ENCODE measurements around the gene KLF6. TPM values are rescaled to one million over a fixed set of nuclear protein-coding genes. Genes with fewer than 3 reads are reported as not detected.

The KLF6 gene
- total RNA-seq, 1 donor from 2014 or later: 134 TPM

DNA sequence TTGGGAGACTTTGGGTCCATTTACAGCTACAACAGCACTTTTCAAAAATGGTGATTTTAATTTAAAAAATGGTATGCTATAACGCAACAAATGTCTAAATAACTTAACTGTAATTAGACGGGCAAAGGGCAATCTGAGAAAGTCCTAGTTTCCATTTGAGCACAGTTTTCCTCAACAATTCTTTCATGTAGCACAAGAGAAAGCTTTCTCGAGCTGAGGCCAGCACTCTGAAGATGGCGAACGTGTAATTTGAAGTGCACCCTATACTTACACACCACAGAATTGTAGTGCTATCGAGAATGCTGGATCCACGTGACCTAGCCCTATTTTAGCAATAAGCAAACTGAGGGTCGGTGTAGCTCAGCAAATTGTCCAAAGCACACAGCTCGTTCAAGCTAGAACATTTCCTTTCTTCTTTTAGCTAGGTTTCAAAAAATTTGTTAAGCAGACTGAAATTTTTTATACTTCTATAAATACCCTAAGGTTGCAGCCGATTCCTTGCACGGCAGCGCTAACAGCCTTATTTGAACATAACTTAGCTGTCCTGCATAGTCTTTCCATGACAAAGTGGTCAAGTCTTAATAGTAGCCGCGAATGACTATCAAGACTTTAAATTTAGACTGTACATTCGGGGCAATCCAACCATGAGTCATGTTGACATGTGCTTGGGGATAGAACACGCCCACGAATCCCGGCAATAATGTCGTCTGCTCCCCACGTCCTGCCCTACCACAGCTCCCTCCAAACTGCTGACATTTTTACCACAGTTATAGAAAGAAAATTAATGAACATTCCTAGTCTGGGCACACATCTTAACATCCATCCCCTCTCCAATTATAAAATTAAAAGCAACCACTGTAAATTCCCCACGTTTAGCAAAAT lies 10.0 kb downstream of the KLF6 start:
- peak; percentile 62 for DNase-seq

- DNase-seq: peak; percentile 47
These were observed 10.8 kb downstream of the KLF6 start for GRCh38 chr10:3774018-3774813.

- peak; percentile 70 for DNase-seq
These were observed 11.5 kb downstream of the KLF6 start for GRCh38 chr10:3773460-3774017.

DNA sequence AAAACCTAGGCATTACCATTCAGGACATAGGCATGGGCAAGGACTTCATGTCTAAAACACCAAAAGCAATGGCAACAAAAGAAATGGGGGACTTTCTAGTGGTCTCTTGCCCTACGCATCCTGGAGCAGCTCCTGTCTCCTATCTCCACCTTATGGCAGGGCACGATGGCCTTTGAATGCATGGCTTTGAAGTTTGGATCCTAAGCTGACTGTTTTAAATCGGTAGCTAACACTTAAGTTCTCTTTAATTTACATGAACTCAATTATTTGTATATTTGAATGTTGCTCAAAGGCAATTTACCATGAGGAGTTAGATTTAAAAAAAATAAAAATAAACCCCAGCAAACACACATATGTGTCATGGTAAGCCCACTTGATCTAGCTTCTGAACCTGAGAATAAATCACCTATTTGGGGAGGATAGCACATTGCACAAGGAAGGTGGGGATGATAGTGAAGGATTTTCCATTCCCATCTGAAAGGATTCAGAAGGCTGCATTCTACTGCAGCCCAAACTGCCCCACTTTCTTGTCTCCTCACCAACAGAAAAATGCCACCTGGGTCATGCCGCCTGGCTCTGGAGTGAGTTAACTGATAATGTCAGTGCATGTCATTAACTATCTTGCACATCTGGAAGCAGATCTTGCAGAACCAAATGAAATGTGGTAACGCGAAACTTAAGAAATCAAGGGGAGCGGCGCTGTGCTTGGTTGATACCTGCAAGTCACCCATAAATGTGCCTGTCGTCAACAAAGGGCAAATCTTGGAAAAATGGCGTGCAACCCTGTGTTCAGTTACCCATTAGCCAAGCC lies 12.4 kb downstream of the KLF6 start:
- DNase-seq: no peak

DNA sequence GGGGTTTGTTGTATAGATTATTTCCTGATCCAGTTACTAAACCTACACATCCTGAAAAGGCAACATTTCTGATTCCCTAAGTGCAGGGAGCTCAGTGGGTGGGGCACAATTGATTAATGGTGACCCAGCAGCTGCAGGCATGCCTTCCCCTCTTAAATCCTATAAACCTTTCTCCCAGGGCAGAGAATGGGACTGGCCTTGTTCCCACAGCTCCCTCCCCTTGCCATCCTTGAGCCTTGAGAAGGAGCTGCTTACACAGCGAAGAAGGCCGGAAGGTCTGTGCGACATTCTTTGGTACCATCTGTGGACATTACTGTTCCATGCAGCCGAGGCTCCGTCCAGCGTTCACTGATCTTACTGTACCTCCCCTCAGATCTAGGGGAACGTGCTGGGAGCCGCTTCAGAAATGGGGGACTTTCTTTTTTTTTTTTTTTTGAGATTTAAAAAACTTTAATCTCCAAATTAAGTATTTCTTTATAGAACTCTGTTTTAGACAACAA lies 14.3 kb downstream of the KLF6 start:
- no peak for DNase-seq

DNA sequence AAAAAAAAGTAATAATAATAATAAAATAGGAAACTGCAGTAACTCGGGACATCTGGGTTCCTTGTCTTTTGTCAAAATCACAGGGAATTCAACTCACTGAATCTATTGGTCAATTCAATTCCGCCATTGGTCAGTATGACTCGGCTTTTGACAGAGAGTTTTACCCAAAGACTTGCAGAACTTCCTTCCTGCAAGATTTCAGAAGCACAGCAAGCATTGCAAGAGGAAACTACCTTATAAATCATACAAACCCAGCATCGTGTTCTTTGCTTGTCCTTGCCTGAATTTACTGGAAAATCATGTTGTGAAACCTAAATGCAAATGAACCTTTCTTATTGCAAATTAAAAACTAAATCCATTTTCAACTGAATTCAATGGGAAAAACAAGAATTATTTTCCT lies 15.5 kb downstream of the KLF6 start:
- no peak for DNase-seq

DNA sequence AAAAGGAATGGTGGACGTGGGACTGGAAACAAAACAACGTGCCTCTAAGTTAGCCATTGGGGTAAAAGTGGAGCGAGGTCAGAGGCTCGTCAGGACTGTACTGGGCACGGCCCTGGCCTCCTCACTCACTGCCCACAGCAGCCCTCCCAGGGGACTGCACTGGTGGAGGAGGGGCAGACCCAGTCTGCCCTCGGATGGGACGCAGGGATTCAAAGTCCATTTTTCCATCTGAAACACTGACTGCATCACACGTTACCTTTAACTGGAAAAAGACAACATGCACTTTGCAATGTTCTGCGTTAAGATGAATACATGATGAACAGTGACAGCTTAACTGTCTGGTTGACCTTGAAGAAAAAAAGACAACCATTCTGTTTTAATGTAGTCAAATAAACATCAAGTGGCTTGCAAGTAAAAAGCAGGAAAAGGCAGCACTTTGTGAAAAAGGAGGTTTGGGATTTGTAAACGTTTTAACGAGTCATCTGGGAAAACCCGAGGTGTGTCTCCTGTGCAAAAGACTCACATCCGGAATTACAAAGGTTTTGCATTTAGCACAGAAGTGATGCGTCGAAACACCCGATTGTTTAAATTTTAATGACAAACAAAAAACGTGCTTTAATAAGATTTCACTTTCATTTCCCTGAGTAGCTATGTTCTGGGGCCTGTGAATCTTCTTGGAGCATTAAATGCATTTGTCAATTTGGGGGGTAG lies 18.8 kb downstream of the KLF6 start:
- no peak for DNase-seq

DNA sequence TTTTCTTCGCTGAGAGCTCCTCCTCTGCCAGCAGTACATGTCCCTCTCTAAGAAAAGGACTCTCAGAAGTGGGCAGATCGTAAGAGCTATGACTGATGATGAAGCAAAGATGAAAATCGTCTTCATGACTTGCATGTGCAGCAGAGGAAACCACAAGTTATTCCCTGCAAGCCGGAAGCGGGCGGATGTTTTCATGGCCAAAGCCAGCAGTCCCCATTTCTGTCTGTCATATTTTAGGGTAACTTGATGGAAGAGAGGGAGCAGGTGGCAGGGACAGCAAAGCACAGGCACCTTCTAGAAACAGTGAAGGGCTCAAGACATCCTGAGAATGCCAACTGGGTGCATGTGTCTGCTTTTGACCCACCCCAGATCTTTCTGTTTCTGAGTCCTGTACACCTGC lies 19.9 kb downstream of the KLF6 start:
- no peak for DNase-seq

DNA sequence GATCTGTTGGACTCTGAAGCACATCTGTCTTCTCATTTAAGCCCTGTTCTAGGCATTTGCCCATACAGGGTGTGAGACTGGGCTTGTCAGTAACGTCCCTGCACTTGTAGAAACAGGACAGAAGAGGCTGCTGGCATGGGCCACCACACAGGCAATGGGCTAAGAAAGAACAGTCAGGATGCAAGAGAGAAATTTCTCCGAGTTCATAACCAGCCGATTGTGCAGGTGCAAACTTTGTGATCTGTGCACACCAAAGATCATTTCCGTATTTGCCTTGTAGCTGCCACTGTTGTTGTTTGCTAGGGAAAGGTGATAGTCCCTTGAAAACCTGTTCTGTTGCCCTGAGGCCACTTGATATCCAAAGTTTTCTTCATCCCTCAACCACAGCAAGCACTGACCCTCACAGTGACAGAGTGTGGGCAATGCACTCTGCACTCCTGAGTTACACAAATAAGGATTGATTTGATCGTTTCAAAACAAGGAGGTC lies 20.3 kb downstream of the KLF6 start:
- DNase-seq: no peak

- DNase-seq: no peak
These were observed 21.0 kb downstream of the KLF6 start for GRCh38 chr10:3763852-3764625.

DNA sequence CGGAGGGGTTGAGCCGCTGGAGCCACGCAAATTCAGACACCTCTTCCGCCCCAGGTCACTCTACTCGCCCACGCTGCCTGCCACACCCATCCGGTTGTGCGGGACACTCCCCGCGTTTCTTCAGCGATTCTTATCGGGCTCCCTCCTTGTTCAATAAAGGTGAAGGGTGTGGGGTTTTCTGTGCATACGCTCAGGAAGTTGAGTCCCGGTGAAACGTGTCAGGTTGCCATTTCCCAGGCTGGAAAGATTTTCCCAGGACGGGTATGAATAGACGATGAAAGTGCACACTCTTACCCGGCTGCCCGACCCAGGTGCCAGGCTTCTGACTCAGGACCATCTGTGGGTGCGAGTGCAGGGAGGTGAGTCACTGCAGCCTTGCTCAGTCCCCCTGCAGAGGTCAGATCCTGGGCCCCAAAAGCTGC lies 22.0 kb downstream of the KLF6 start:
- no peak for DNase-seq

DNA sequence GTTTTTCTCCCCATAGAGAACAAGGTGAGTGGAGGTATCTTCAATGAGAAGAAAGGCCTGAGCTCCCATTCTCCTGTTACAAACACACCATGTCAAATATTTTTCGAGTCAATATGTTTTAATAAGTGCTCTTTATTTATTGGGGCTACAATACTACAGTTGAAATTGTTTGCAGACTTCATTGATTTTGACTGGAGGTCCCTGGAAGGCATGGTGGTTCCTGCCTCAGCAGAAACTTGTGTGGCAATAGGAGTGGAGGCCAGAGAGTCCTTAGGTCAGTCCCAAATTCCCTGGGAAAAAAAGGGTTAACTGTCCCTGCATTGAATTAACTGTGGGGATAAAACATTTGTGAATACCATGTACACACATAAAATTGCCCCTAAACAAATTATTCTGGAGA lies 22.7 kb downstream of the KLF6 start:
- DNase-seq: no peak

- no peak for DNase-seq
These were observed 23.1 kb downstream of the KLF6 start for GRCh38 chr10:3761904-3762303.

DNA sequence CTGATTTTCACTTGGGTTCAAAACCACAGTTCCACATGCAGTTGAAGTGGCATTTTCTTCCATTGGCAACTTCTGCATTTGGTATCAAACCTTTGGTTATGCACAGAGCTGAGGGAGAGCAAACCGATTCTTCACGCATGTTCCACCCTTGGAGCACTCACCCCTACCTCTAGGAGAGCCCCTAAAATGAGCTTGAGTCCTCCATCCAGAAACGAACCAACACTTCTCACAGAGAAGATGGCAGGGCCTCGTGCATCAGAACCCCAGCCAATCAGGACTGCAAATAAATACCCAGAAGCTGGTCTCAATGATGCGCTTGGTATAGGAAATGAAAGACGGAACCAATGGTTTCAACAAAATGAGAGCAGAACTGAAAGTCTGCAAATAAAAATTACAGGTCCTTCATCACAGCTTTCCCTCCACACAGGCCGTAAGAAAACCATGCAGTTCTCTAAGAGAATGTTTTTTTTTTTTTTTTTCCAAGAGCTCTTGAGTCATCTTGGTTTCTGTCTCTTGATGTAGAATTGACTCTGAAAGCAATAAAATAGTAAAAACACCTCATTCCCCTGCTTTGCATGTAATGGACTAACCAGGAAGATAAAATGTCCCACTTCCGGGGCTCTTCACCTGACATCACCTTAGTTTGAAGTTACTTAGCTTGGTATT lies 23.9 kb downstream of the KLF6 start:
- no peak for DNase-seq

- no peak for DNase-seq
These were observed 24.9 kb downstream of the KLF6 start for GRCh38 chr10:3760083-3760482.

GRCh38 chr10:3759397-3759796 lies 25.6 kb downstream of the KLF6 start:
- no peak for DNase-seq

GRCh38 chr10:3758491-3758970 lies 26.5 kb downstream of the KLF6 start:
- no peak for DNase-seq

GRCh38 chr10:3757638-3758490 lies 27.1 kb downstream of the KLF6 start:
- DNase-seq: no peak

DNA sequence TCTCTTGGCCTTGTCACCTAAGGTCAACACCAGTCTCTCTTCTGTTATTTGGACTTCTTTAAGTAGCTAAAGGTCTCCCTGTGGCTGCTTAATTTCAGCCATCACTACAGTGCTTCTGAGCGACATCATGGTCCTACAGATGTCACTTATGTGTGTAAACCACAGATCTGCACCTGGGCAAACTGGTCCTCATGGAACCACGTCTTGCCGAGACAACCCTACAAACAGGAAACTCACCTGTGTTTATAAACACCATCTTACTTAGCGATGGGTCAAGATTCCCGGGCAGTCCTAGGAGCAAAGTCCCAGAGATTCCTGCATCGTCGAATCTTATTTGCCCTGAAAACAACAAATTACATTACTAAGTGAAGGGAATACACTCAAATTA lies 27.8 kb downstream of the KLF6 start:
- DNase-seq: no peak

Data from skin of body (tissue), 2 donors.